Frontal cortex (tissue), 4 donors: Measurements from ENCODE around the gene YRDC. TPM values are rescaled to one million over a fixed set of nuclear protein-coding genes. Genes with fewer than 3 reads are reported as not detected.

Source experiments
- DNase-seq, 2 donors: peaks; one replicate each; pipeline ENCODE4 v3.0.0; 2012; ENCODE audit warnings: low spot score in 2 of 2
- FAIRE-seq: peaks from 2 replicates; lab custom pipeline; 2012; peaks lifted over from hg19 to GRCh38; lab: Jason Lieb, UNC
- total RNA-seq: library from RNA; depleted of rRNA; stranded (reverse); fragments of >200 nt; gene quantifications from one replicate; pipeline ENCODE4 v1.2.3, GENCODE V29; 2014
- donor health status: control.
- donor health status: control.
- donor health status: control.

The YRDC gene, protein sequence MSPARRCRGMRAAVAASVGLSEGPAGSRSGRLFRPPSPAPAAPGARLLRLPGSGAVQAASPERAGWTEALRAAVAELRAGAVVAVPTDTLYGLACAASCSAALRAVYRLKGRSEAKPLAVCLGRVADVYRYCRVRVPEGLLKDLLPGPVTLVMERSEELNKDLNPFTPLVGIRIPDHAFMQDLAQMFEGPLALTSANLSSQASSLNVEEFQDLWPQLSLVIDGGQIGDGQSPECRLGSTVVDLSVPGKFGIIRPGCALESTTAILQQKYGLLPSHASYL
- total RNA-seq: 16.3 TPM

DNA sequence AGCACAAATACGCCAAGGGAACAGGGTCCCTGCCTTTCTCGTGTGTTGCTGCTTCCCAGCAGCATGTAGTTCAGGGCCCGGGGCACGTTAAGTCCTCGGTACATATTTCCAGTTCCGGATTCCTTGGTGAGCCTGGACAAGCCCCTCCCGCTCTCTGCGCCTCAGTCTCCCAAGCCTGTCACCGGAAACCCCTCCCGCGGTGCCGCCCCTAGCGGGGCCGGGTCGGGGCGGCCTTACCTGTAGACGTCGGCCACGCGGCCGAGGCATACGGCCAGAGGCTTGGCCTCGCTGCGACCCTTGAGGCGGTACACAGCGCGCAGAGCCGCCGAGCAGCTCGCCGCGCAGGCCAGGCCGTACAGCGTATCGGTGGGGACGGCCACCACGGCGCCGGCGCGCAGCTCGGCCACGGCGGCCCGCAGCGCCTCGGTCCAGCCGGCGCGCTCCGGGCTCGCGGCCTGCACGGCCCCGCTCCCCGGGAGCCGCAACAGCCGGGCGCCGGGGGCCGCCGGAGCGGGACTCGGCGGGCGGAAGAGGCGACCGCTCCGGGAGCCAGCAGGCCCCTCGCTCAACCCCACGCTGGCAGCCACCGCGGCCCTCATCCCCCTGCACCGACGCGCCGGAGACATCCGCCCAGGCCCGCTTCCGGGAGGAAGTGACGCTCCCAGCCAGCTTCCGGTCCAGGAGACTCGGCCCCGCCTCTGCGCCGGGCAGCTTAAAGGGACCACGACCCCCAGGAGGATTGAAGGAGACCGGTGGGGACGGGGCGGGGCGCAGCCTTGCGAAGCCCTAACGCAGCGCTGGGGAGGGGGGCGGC, at the start of gene YRDC, which contains the start of gene C1orf122:
Gene YRDC, minus strand, starts transcription at position 654 of the 814 bp plus-strand sequence. Its CDS starts 28 bp downstream, at position 626.
Gene C1orf122, plus strand, starts transcription at position 236 of the 814 bp plus-strand sequence. CDS start 615 bp downstream, outside the sequence.
- FAIRE-seq: no peak
- peak; percentile 99 to 100 for DNase-seq

DNA sequence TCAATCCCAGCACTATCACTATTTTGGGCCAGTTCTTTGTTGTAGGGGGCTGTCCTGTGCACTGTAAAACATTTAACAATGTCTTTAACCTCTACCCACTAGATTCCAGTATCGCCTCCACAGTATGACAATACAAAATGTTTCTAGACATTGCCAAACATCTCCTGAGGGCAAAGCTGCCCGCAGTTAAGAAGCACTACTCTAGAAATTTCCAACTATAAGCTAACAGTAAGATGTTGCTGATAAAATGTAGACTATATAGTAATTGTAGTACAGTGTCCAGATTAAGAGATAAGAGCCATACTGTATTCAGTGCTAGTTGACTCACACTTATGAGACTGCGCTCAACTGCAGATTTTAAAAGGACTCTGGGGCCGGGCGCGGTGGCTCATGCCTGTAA, 46.4 kb upstream of the YRDC start:
- no peak for DNase-seq
- FAIRE-seq: no peak

DNA sequence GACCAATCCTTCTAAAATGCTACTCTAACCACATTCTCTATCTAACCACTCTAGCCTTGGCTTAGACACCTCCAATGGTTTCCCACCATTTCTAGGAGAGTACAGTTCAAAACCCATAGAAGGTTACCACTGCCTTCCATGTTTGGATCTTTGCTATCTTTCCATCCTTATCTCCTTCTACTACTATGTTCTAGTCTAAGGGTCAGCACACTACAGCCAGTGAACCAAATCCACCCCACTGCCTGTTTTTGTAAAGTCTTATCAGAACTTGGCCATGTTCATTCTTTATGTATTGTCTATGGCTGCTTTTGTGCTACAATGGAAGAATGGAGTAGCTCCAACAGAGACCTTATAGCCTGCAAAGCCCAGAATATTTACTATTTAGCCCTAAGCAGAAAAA, 45.1 kb upstream of the YRDC start:
- DNase-seq: no peak
- no peak for FAIRE-seq

DNA sequence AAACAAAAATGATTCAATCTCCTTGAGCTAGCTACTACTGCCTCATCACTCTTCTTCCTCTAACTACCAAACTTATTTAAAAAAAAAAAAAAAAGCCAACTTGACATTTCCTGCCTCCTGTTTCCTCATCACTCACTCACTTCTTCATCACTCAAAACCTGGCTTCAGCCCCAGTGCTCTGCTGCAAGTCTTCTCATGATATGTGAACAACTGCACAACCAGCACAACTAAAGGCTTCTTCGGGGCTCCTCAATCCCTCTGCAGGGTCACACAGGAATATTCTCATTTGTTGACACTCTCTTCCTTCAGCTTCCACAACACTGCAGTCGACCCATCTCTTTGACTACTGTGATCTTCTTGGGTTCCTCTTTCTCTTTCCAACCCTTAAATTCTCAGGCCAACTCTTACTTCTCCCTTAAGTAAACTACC, 43.8 kb upstream of the YRDC start:
- FAIRE-seq (no peak), DNase-seq (no peak)

DNA sequence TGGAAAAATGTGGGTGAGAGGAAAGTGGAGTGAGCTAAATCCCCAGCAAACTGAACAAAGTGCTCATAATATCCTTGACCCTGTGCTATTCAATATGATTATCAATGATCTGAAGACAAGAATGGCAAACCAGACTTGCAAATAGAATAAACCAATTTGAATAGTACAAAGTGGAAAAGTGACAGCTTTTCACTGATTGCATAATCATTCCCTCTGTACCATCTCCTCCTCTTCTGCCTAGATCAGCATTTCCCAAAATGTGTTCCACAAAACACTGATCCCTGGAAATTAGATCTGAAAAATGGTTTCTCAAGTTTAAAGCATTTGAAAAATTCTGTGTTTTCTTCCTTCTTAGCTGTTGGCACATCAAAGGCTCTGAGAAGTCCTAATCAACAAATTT, 43.3 kb upstream of the YRDC start:
- FAIRE-seq (no peak), DNase-seq (no peak)

DNA sequence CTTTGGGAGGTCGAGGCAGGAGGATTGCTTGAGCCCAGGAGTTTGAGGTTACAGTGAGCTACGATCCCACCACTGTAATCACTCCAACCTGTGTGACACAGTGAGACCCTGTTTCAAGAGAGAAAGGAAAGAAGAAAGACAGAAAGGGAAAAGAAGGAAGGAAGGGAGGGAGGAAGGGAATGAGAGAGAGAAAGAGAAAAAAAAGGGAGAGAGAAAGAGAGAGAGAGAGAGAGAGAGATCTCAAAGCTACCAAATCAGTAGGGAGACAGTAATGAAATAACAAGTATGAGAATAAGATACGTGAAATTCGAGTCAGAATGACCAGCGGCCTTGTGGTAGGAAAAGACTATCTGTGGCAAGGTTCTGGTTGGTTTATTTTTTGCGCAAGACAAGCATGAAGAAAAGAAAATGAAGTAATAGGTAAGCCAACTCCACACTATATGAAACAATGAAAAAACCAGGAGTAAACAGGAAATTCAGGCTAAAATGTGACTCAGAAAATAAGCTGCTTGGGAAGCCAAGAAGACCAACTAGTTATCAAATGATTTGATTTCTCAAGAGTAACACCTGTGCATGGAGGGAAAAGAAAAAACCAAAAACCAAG, 42.4 kb upstream of the YRDC start:
- DNase-seq (no peak), FAIRE-seq (no peak)

DNA sequence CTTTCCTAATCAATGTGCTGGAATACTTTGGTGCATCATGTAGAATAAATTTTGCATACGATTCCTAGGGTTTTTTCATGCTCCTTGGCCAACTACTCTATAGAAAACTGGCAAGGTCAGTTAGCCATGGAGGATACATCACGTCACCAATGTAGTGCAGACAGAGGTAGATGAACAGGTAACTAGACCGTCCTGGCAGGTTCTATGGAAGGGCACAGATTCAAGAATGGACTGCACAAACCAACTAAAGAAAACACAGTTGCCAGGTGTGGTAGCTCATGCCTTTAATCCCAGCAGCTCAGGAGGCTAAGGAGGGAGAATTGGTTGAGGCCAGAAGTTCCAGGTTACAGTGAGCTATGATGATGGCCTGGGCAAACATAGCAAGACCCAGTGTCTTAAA, 41.5 kb upstream of the YRDC start:
- no peak for FAIRE-seq
- no peak for DNase-seq

DNA sequence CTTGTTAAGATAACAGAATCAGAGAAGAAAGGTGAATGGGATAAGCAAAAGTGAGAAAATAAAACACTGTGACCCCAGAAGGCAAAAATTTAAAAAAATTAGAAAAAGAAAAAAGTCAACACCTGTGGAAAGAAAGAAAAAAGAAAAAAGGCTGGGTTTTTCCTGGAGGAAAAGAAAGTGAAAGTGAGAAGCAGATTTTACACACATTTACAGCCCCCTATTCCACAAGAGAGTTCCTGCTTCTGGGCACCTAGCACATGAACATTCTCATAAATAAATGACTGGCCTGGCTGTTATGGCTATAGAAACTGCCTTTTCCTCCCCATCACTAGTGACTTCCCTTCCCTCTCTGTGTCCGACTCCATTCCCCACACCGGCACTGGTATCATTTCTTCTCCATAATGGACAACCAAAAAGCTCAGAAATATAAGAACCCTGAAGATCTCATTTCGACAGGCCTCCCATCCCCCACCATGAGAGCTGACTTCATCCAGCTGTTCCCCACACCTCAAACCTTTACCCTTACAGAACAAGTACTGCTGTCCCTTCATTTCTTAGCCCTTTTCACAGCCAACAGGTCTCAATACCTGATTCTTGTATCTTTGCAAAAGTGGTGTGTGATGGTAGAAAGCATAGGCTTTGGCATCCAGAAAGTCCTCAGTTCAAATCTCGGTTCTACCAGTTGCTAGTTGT, 38.8 kb upstream of the YRDC start:
- no peak for DNase-seq
- no peak for FAIRE-seq

DNA sequence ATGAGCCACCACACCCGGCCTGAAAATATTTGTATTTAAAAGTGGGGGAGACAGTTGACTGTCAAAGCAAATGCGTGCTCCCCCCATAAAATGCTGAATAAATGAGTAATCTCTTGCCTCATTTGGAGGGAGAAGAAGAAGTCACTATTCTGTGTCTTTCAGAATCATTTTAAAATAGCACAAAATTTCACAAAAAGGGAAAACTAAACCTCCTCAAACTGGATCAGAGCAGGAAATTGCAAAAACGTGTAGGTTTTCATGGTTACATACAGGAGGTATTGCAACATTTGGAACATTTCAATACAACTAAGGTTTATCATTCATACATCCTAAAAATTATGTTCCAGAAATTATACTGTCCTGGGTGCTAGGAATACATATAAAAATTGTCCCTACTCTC, 37.8 kb upstream of the YRDC start:
- DNase-seq (no peak), FAIRE-seq (no peak)

DNA sequence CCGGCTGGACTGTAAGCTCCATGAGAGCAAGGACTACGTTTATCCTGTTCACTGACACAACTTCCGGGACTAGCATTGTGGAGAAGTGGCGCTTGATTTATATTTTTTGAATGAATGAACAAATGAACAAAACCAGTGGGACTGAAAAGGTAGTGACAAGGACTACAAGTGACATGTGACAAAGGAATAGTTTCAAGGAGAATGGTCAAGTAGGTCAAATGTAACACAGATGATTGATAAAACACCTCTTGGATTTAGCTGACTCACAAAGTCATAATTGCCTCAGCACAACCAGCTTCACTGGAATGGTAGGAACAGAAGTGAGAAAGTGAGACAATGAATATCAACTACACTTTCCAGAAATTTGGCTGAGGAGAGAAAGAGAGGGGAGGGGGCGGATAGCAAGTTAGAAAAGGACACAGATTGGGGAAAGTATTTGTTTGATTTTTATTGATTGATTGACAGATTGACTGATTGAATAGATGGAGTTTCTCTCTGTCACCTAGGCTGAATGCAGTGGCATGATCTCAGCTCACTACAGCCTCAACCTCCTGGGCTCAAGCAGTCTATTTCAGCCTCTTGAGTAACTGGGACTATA, 37.1 kb upstream of the YRDC start:
- DNase-seq: no peak
- no peak for FAIRE-seq

DNA sequence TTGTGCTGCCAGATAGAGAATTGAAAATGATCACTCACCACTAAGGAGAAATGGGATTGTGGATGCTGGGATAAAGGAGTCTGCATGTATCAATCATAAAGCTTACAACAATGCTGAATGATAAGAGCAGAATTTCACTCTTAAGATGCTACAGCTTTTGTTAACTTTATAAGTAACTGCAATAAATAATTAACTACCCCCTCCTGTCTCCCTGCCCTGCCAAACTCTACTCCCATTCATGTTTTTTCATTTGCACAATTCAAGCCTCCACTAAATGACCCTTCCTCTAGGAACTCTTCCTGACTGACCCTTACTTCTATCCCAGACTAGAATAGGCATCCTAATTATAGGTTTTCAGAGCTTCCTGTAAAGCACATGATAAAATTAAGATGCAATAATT, 36.5 kb upstream of the YRDC start:
- DNase-seq (no peak), FAIRE-seq (no peak)

DNA sequence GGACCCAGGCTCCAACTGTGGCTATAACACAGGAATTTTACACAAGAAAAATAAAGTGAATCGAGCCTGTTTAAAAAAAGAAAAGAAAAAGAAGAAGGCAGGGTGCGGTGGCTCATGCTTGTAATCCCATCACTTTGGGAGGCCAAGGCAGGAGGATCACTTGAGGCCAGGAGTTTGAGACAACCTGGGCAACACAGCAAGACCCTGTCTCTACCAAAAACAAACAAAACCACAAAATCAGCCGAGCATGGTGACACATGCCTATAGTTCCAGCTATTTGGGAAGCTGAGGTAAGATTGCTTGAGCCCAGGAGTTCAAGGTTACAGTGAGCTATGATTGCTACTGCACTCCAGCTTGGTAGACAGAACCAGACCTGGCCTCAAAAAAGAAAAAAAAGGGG, 33.6 kb upstream of the YRDC start:
- FAIRE-seq: no peak
- DNase-seq: no peak

DNA sequence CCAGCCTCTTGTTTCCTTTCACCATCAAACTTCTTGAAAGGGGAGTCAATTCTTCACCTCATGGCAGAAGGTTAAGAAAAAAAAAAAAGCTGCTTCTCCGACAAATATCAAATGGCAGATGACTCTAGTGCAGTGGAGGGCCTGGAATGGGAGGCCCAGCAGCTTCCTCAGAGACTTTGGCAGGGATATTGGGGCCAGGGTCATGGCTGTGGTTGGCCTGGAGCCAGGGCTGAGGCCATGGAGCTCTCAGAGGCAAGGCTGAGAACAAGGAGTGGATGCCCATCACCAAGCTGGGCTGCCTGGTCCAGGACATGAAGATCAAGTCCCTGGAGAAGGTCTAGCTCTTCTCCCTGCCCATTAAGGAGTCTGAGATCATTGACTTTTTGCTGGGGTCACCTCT, 32.7 kb upstream of the YRDC start:
- no peak for DNase-seq
- no peak for FAIRE-seq

DNA sequence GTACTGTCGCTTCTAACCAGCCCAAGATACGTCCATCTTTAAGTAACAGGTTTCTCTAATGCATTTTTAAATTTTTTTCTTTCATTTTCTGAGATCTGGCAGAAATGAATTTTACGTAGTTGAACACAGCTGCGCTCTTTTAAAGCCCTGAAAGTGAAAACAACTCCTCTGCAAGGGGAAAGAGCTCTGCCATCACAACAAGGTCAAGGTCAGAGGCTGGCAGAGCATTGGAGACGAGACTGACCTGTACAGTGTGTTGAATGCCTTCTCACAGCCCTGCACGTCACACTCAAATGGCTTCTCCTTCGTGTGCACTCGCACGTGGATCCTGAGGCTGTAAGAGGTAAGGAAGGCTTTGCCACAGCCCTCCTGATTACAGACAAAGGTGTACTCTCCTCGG, 31.7 kb upstream of the YRDC start:
- DNase-seq: no peak

DNA sequence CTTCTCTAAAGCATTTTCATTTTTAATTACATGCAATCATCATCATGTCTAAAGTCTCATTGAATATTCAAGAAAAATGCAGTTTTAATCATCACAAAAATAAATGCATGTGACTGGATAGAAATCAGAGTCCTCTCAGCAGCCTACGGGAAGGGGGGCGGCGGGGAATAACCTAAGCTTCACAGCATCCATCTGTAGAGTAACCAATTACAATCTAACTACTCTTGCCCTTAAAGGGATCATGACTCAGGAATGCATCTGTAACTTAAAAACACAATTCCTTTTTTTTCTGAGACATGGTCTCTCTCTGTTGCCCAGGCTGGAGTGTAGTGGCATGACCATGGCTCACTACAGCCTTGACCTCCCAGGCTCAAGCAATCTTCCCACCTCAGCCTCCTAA, 28.8 kb upstream of the YRDC start:
- DNase-seq: no peak
- no peak for FAIRE-seq

More for the DNA sequence above, 31.7 kb upstream of the YRDC start:
- FAIRE-seq: no peak

DNA sequence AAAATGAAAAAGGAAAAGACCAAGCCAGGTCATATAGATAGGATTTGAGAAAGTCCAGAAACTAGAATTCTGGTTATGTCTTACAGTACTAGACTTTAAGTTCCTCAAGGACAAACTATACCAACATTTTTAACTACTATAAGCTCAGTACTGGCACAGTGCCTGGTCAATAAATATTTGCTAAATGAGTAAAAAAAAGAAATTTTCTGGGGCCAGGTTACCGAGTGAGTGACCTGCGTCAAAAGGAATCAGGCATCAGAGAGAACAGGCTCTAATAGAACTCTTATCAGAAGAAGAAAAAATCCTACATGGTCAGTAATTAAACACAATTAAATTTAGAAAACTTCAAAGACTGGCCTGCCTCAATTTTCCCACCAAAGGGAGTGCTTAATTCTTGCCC, 23.8 kb upstream of the YRDC start:
- DNase-seq (no peak), FAIRE-seq (no peak)

DNA sequence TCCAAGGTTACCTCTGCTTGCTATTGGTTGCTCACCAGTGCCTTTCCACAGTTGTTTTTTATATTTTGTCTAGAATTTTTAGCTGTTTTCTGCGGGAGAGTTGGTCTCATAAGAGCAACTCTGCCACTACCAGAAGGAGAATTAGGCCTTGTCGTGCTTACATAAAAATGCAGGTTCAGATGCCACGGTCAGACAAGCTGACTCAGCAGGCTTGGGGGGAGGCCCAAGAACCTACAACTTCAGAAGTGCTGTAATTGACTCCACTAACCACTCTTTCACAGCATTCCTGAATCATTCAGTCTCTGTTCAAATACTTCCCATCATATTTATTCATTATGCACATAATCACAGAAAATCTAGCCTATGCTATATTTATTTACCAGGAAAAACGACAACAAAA, 23.1 kb upstream of the YRDC start:
- DNase-seq (no peak), FAIRE-seq (no peak)

DNA sequence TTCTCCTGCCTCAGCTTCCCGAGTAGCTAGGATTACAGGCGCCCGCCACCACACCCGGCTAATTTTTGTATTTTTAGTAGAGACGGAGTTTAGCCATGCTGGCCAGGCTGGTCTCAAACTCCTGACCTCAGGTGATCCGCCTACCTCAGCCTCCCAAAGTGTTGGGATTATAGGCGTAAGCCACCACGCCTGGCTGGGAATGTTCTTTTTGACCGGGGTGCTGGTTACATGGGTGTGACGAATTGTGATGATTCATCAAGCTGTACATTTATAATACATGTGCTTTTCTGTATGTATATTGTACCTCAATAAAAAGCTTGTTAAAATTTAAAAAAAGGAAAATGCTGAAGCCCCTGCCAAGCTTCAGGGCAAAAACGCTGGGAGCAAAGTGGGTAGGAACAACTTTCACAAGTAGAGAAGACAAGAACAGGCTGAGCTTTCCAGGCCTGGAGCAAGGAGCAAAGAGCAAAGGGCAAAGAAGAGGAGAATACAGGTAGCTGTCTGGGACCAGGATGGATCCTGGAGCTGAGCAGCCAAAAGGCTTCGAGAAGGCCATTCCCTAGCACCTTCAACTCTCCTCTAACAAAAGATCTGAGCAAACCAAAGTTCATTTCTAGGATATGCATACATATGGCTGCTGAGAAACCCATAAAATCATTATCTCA, 20.5 kb upstream of the YRDC start:
- FAIRE-seq (no peak), DNase-seq (no peak)

DNA sequence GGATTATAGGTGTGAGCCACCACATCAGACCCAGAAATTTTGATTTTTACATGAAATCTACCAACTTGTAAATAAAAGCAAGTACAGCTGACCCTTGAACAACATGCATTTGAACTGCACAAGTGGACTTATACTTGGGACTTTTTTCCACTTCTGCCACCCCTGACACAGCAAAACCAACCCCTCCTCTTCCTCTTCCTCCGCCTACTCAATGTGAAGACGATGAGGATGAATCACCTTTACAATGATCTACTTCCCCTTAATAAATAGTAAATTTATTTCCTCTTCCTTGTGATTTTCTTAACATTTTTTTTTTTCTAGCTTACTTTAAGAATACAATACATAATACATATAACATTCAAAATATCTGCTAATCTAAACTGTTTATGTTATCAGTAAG, 17.5 kb upstream of the YRDC start:
- DNase-seq: no peak
- FAIRE-seq: no peak
